Measurements from ENCODE around the gene EXOC3.
"Not testable (repeated sequence)": the region's sequence is repeated elsewhere in the genome, so short reads cannot be mapped to it uniquely, and the experiment has no call there.

The EXOC3 gene

GRCh38 chr5:500491-500890 lies 57.5 kb downstream of the EXOC3 start:
- no peak for DNase-seq (ENCODE audit: low read depth in 2 of 2)

GRCh38 chr5:501105-501830 lies 58.3 kb downstream of the EXOC3 start:
- no peak for DNase-seq (ENCODE audit: low read depth in 2 of 2)

GRCh38 chr5:501831-502184 lies 58.8 kb downstream of the EXOC3 start:
- DNase-seq (ENCODE audit: low read depth in 2 of 2): no peak

GRCh38 chr5:502325-503079 lies 59.5 kb downstream of the EXOC3 start:
- DNase-seq (ENCODE audit: low read depth in 2 of 2): no peak

- DNase-seq (ENCODE audit: low read depth in 2 of 2): no peak
These were observed 61.6 kb downstream of the EXOC3 start for GRCh38 chr5:504326-505154.

- no peak for DNase-seq (ENCODE audit: low read depth in 2 of 2)
These were observed 63.1 kb downstream of the EXOC3 start for GRCh38 chr5:505951-506525.

- DNase-seq (ENCODE audit: low read depth in 2 of 2): not testable (repeated sequence)
These were observed 65.1 kb downstream of the EXOC3 start for GRCh38 chr5:507986-508575.

GRCh38 chr5:509611-510185 lies 66.7 kb downstream of the EXOC3 start:
- DNase-seq (ENCODE audit: low read depth in 2 of 2): no peak

- DNase-seq (ENCODE audit: low read depth in 2 of 2): no peak
These were observed 67.5 kb downstream of the EXOC3 start for GRCh38 chr5:510521-510920.

GRCh38 chr5:511476-511875 lies 68.5 kb downstream of the EXOC3 start:
- DNase-seq (ENCODE audit: low read depth in 2 of 2): no peak

GRCh38 chr5:513216-514100 lies 70.5 kb downstream of the EXOC3 start:
- no peak for DNase-seq (ENCODE audit: low read depth in 2 of 2)

GRCh38 chr5:514101-514485 lies 71.1 kb downstream of the EXOC3 start:
- no peak for DNase-seq (ENCODE audit: low read depth in 2 of 2)

GRCh38 chr5:514673-515072 lies 71.7 kb downstream of the EXOC3 start:
- no peak for DNase-seq (ENCODE audit: low read depth in 2 of 2)

GRCh38 chr5:515273-515836 lies 72.4 kb downstream of the EXOC3 start:
- DNase-seq (ENCODE audit: low read depth in 2 of 2): no peak

GRCh38 chr5:516338-516925 lies 73.5 kb downstream of the EXOC3 start:
- DNase-seq (ENCODE audit: low read depth in 2 of 2): no peak
